ENCODE measurements around the gene ZNF446. TPM values are rescaled to one million over a fixed set of nuclear protein-coding genes. Genes with fewer than 3 reads are reported as not detected.

ZNF446 gene
- total and polyA plus RNA-seq, 9 of the 15 experiments (the other 6 are each of a cell fraction or from before 2014, with no cell fraction given) = 0.07 to 4.8 (median 1.2) TPM

GRCh38 chr19:58466760-58467589 lies 9.2 kb upstream of the ZNF446 start, which contains the start of gene ZNF324 (continued):
- TF ChIP-seq ZBTB40 (IDR thresholded peaks at IDR 0.05) = peak; percentile 87
- no peak for TF ChIP-seq ZBTB40 (CRISPR knock-in tag; IDR thresholded peaks at IDR 0.05)
- no peak for TF ChIP-seq ZBTB34 (CRISPR knock-in tag; IDR thresholded peaks at IDR 0.05)
- peak; percentile 32 for TF ChIP-seq HMGN3 (IDR thresholded peaks at IDR 0.05; ENCODE audit: borderline replicate concordance, extremely low read depth, insufficient read length, low read depth, low read length)
- TF ChIP-seq ZBTB17 (CRISPR knock-in tag; IDR thresholded peaks at IDR 0.05) = peak; percentile 59; the same call in 1 of the 2 replicates
- TF ChIP-seq CTBP1 (IDR thresholded peaks at IDR 0.05; ENCODE audit: borderline replicate concordance) = peak; percentile 24; the same call in 1 of the 2 replicates
- no peak for TF ChIP-seq MCM7 (IDR thresholded peaks at IDR 0.05)
- TF ChIP-seq ZNF197 (CRISPR knock-in tag; IDR thresholded peaks at IDR 0.05; ENCODE audit: low read depth) = no peak
- no peak for TF ChIP-seq ETV5 (CRISPR knock-in tag; IDR thresholded peaks at IDR 0.05; ENCODE audit: low read depth)
- peak; percentile 97 for TF ChIP-seq CXXC5 (CRISPR knock-in tag; IDR thresholded peaks at IDR 0.05)
- TF ChIP-seq CREM (IDR thresholded peaks at IDR 0.05; ENCODE audit: low read depth) = peak; percentile 90
- no peak for TF ChIP-seq SMAD4 (CRISPR knock-in tag; conservative IDR thresholded peaks at IDR 0.05)
- peak in 1 of 2 experiments; percentile 75; a peak in 2 of 4 replicates for TF ChIP-seq MAZ (CRISPR knock-in tag; conservative IDR thresholded peaks at IDR 0.05 in 1 of 2, IDR thresholded peaks at IDR 0.05 in 1 of 2)
- no peak for TF ChIP-seq PCBP2 (IDR thresholded peaks at IDR 0.05; ENCODE audit: low read depth, low read length, poor library complexity, severe bottlenecking)
- TF ChIP-seq FOS (IDR thresholded peaks at IDR 0.05; ENCODE audit: extremely low read depth, insufficient read length) = peak; percentile 46
- no peak for TF ChIP-seq MLLT1 (IDR thresholded peaks at IDR 0.05)
